PC-9 (cell line): Measurements from ENCODE around the gene AUP1. TPM values are rescaled to one million over a fixed set of nuclear protein-coding genes. Genes with fewer than 3 reads are reported as not detected.

ENCODE experiments used
- Bru-seq: library from RNA; stranded (reverse); fragments of 400-500 nt; gene quantifications from one replicate; lab custom pipeline; 2021; lab: Mats Ljungman, UMichigan
- BruChase-seq, 2 experiments: library from RNA; stranded (reverse); fragments of 400-500 nt; gene quantifications; one replicate each; lab custom pipeline; 2021; lab: Mats Ljungman, UMichigan
- BruUV-seq: library from RNA; stranded (reverse); fragments of 400-500 nt; replicated peaks from 2 replicates; lab custom pipeline; 2021; lab: Mats Ljungman, UMichigan
- CTCF ChIA-PET: fragments of 300-600 bp; sonication (Branson Sonifier 250); formaldehyde crosslinking; loops from one replicate; lab custom pipeline; 2022; ENCODE audit warnings: antibody characterized with exemption; lab: Charles Lee
- POLR2A ChIA-PET: fragments of 300-600 bp; sonication (Branson Sonifier 250); formaldehyde crosslinking; loops from one replicate; lab custom pipeline; 2022; ENCODE audit warnings: antibody characterized with exemption; ENCODE audit not compliant: unreplicated experiment; lab: Charles Lee
- DNase-seq, 2 experiments: peaks; one replicate each; pipeline versions ENCODE4 v3.0.0 to v3.0.0-alpha.2; 2015 to 2022; ENCODE audit warnings: mixed read lengths in 1 of 2
- H2AFZ ChIP-seq: fragments of 200-600 bp; sonication (generic); 2 replicates; pipeline ENCODE4 v1.8.1; 2017; ENCODE audit warnings: antibody characterized with exemption
- H3F3A ChIP-seq: fragments of 200-600 bp; sonication (generic); 2 replicates; pipeline ENCODE4 v1.8.1; 2017; ENCODE audit warnings: antibody characterized with exemption, mild to moderate bottlenecking, low read depth; ENCODE audit not compliant: insufficient read depth
- H3K27ac ChIP-seq: fragments of 200-600 bp; sonication (generic); 2 replicates; pipeline ENCODE4 v1.6.1; 2016; ENCODE audit warnings: mixed run types
- H3K27me3 ChIP-seq: fragments of 200-600 bp; sonication (generic); 2 replicates; pipeline ENCODE4 v1.6.1; 2016; ENCODE audit warnings: low read depth, mixed run types; ENCODE audit not compliant: insufficient read depth
- H3K36me3 ChIP-seq: fragments of 200-600 bp; sonication (generic); 2 replicates; pipeline ENCODE4 v1.6.1; 2016; ENCODE audit warnings: low read depth, mixed run types
- H3K4me1 ChIP-seq: fragments of 200-600 bp; sonication (generic); replicated peaks from 2 replicates; pipeline ENCODE4 v1.6.1; 2016; ENCODE audit warnings: mixed run types; ENCODE audit not compliant: insufficient read depth
- H3K4me2 ChIP-seq: fragments of 200-600 bp; sonication (generic); 2 replicates; pipeline ENCODE4 v1.6.1; 2017; ENCODE audit warnings: mixed run types
- H3K4me3 ChIP-seq: fragments of 200-600 bp; sonication (generic); 2 replicates; pipeline ENCODE4 v1.6.1; 2016; ENCODE audit warnings: mixed run types
- H3K79me2 ChIP-seq: fragments of 200-600 bp; sonication (generic); 2 replicates; pipeline ENCODE4 v1.6.1; 2017; ENCODE audit warnings: low read depth, mixed run types
- H3K9me2 ChIP-seq: fragments of 200-600 bp; sonication (generic); 2 replicates; pipeline ENCODE4 v1.8.1; 2017; ENCODE audit warnings: mild to moderate bottlenecking; ENCODE audit not compliant: insufficient read depth
- H3K9me3 ChIP-seq: fragments of 200-600 bp; sonication (generic); 2 replicates; pipeline ENCODE4 v1.8.1; 2016; ENCODE audit warnings: low read depth; ENCODE audit not compliant: insufficient read depth
- H4K20me1 ChIP-seq: fragments of 200-600 bp; sonication (generic); 2 replicates; pipeline ENCODE4 v1.8.1; 2017; ENCODE audit not compliant: insufficient read depth
- CTCF ChIP-seq: fragments of 200-600 bp; sonication (generic); conservative IDR thresholded peaks from 2 replicates; pipeline ENCODE4 v1.6.1; 2017; ENCODE audit warnings: mixed run types, antibody characterized with exemption, mild to moderate bottlenecking, moderate library complexity
- EZH2 ChIP-seq: fragments of 200-600 bp; sonication (generic); IDR thresholded peaks from 2 replicates; pipeline ENCODE4 v1.8.0; 2017; ENCODE audit warnings: antibody characterized with exemption, low read depth
- intact Hi-C: fragments of 100-400 bp; cut with micrococcal nuclease; formaldehyde crosslinking; loops from one replicate; pipeline ENCODE4 v1.10.0; 2022; ENCODE audit not compliant: unreplicated experiment
- long read RNA-seq: library from polyadenylated mRNA; stranded (forward); transcript quantifications from one replicate; pipeline ENCODE4 v2.0.0, GENCODE V29; 2022
- total RNA-seq: library from RNA; stranded (reverse); gene quantifications from 2 replicates; pipeline ENCODE4 v1.2.3, GENCODE V29; 2021

Gene AUP1, protein sequence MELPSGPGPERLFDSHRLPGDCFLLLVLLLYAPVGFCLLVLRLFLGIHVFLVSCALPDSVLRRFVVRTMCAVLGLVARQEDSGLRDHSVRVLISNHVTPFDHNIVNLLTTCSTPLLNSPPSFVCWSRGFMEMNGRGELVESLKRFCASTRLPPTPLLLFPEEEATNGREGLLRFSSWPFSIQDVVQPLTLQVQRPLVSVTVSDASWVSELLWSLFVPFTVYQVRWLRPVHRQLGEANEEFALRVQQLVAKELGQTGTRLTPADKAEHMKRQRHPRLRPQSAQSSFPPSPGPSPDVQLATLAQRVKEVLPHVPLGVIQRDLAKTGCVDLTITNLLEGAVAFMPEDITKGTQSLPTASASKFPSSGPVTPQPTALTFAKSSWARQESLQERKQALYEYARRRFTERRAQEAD
- total RNA-seq (79.2 and 84.0 TPM in 2 replicates), Bru-seq, nascent RNA (percentile 88 among the genes with signal in this experiment), BruChase-seq, experiment 1, labeled RNA remaining after a 2-hour chase (percentile 95 among the genes with signal in this experiment), BruChase-seq, experiment 2, labeled RNA remaining after a 6-hour chase (percentile 98 among the genes with signal in this experiment)
- long read RNA-seq, transcript AUP1-201 (12 exons, 1,695 nt) = major isoform, 127 of 207 reads
- long read RNA-seq, transcript AUP1-204 (11 exons, 1,645 nt) = minor isoform, 9 of 207 reads
- long read RNA-seq, partial matches to known transcripts = 16 of 207 reads
- long read RNA-seq, other reads (novel, unspliced or antisense) = 51 of 207 reads

DNA sequence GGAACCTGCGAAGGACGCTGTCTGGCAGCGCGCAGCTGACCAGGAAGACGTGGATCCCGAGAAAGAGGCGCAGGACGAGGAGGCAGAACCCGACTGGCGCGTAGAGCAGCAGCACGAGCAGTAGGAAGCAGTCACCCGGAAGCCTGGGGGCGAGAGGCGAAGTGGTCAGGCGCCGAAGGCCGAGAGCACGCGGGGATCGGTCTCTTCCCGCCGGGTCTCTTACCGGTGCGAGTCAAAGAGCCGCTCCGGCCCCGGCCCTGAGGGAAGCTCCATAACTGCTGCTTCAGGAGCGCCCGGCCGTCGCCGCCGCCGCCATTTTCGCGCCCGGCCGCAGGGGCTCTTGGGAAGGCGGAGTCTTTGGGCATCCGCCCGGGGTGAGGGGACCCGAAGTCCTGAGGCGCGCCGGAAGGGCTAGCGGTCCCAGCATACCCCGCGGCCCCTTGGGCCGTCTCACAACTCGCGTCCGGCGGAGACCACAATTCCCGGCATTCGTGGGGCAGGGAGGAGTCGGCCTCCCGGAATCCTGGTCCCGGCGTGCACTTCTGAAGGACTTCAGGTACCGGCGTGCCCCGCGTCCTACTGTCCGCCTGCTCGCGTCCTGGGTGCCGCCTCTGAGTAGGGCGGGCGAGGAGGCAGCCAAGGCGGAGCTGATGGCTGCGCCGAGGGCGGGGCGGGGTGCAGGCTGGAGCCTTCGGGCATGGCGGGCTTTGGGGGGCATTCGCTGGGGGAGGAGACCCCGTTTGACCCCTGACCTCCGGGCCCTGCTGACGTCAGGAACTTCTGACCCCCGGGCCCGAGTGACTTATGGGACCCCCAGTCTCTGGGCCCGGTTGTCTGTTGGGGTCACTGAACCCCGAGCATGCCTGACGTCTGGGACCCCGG is at the start of gene AUP1, which contains the start of gene HTRA2:
Gene AUP1, minus strand, starts transcription at position 350 of the 882 bp plus-strand sequence. Its CDS starts 77 bp downstream, at position 273.
Gene HTRA2, plus strand, starts transcription at position 577 of the 882 bp plus-strand sequence. Its CDS starts 74 bp downstream, at position 651.
- Histone ChIP-seq H3K4me1 (peaks cover 18% of the 10 kb centered on the region), H3K9me3 (no peaks in the 10 kb centered on the region), H3F3A (peaks cover 12% of the 10 kb centered on the region; the same call in 1 of the 2 replicates), H3K79me2 (peaks cover 37% of the 10 kb centered on the region), H3K4me3 (peak within 1 kb of the TSS; percentile 93), H3K27me3 (no peaks in the 10 kb centered on the region), H3K9me2 (no peaks in the 10 kb centered on the region), H3K27ac (peak within 1 kb of the TSS; percentile 48), H3K36me3 (peaks cover 18% of the 10 kb centered on the region), H2AFZ (peak within 1 kb of the TSS; percentile 94), H4K20me1 (peaks cover 9% of the 10 kb centered on the region; the same call in 1 of the 2 replicates), H3K4me2 (peak within 1 kb of the TSS; percentile 99)
- peak; percentile 97 to 98 for DNase-seq
- intact Hi-C loops = loop anchor here (1.0 to 5.0 kb wide), 6 partner anchors 22 to 262 kb away; partner anchors contain the start of genes PCGF1 and TTC31
- no TSS peak for BruUV-seq
- ChIA-PET POLR2A (interaction anchor here (0.6 to 1.0 kb wide), 6 partner anchors 12 to 331 kb away, joined by 3 to 4 read pairs (median 3); no protein-coding TSS in a partner anchor), CTCF (interaction anchor here (0.5 to 0.7 kb wide), 2 partner anchors 46 to 58 kb away, joined by 3 to 8 read pairs; no protein-coding TSS in a partner anchor)
- TF ChIP-seq CTCF (no peak), EZH2 (no peak)

GRCh38 chr2:74578408-74578807 is 48.9 kb upstream of the AUP1 start:
- BruUV-seq = no TSS peak
- no peaks in the 10 kb centered on the region for H4K20me1 ChIP-seq
- TF ChIP-seq EZH2 (no peak), CTCF (no peak)
- H3K4me3 ChIP-seq = no peak overlapping the region
- no peaks in the 10 kb centered on the region for H3K36me3 ChIP-seq
- ChIA-PET POLR2A (no interaction called here), CTCF (interaction anchor here (0.5 kb wide), 1 partner anchor 73 kb away, joined by 3 read pairs; no protein-coding TSS in a partner anchor)
- H3K27me3 ChIP-seq = no peaks in the 10 kb centered on the region
- no peaks in the 10 kb centered on the region for H3K9me2 ChIP-seq
- intact Hi-C loops = no loop called here
- no peak overlapping the region for H3K4me2 ChIP-seq
- H3K9me3 ChIP-seq = no peaks in the 10 kb centered on the region
- no peak overlapping the region for H3K27ac ChIP-seq
- H3F3A ChIP-seq = peaks cover 18% of the 10 kb centered on the region
- no peaks in the 10 kb centered on the region for H3K79me2 ChIP-seq
- DNase-seq = no peak
- H3K4me1 ChIP-seq = peaks cover 10% of the 10 kb centered on the region
- no peak overlapping the region for H2AFZ ChIP-seq
